H9 (cell line): ENCODE results near the gene AK8. TPM values are rescaled to one million over a fixed set of nuclear protein-coding genes. Genes with fewer than 3 reads are reported as not detected.

Source experiments
- DNase-seq: peaks from one replicate; pipeline ENCODE4 v3.0.0-alpha.2; 2017
- H2AFZ ChIP-seq: one replicate; pipeline ENCODE4 v1.6.1; 2013; ENCODE audit warnings: mild to moderate bottlenecking, low read length, control low read depth, moderate library complexity
- H2AK5ac ChIP-seq: 2 replicates; pipeline ENCODE4 v1.6.1; 2013; ENCODE audit warnings: low read length, control low read depth, mixed read lengths; ENCODE audit not compliant: insufficient read length
- H2BK120ac ChIP-seq: one replicate; pipeline ENCODE4 v1.6.1; 2013; ENCODE audit warnings: low read depth, mild to moderate bottlenecking, low read length, control low read depth, inconsistent platforms; ENCODE audit not compliant: poor library complexity, severe bottlenecking
- H2BK12ac ChIP-seq: 2 replicates; pipeline ENCODE4 v1.6.1; 2013; ENCODE audit warnings: low read length, control low read depth, mixed read lengths, low read depth; ENCODE audit not compliant: insufficient read length
- H2BK15ac ChIP-seq: 2 replicates; pipeline ENCODE4 v1.6.1; 2013; ENCODE audit warnings: low read depth, low read length, control low read depth
- H2BK20ac ChIP-seq: one replicate; pipeline ENCODE4 v1.6.1; 2013; ENCODE audit warnings: low read depth, mild to moderate bottlenecking, low read length, control low read depth, inconsistent platforms; ENCODE audit not compliant: poor library complexity, severe bottlenecking
- H2BK5ac ChIP-seq: 2 replicates; pipeline ENCODE4 v1.6.1; 2013; ENCODE audit warnings: low read length, control low read depth, mixed read lengths; ENCODE audit not compliant: insufficient read length
- H3K14ac ChIP-seq: 2 replicates; pipeline ENCODE4 v1.6.1; 2013; ENCODE audit warnings: low read length, control low read depth; ENCODE audit not compliant: insufficient read depth
- H3K18ac ChIP-seq: 2 replicates; pipeline ENCODE4 v1.6.1; 2013; ENCODE audit warnings: low read depth, mild to moderate bottlenecking, mixed read lengths, low read length, control low read depth; ENCODE audit not compliant: insufficient read length
- H3K23ac ChIP-seq: 2 replicates; pipeline ENCODE4 v1.6.1; 2013; ENCODE audit warnings: low read length, control low read depth, mixed read lengths, low read depth; ENCODE audit not compliant: insufficient read length
- H3K23me2 ChIP-seq: 2 replicates; pipeline ENCODE4 v1.6.1; 2013; ENCODE audit warnings: low read depth, mild to moderate bottlenecking, mixed read lengths, low read length, control low read depth; ENCODE audit not compliant: insufficient read length, poor library complexity, severe bottlenecking
- H3K27ac ChIP-seq: 2 replicates; pipeline ENCODE4 v1.5.1; 2013; ENCODE audit warnings: low read length, control low read depth, mixed read lengths, low read depth; ENCODE audit not compliant: insufficient read length
- H3K27me3 ChIP-seq: 2 replicates; pipeline ENCODE4 v1.6.1; 2013; ENCODE audit warnings: low read length, control low read depth, inconsistent platforms; ENCODE audit not compliant: insufficient read depth
- H3K4ac ChIP-seq: 2 replicates; pipeline ENCODE4 v1.6.1; 2013; ENCODE audit warnings: low read depth, mild to moderate bottlenecking, control low read depth, inconsistent platforms, low read length, moderate library complexity
- H3K4me1 ChIP-seq: 2 replicates; pipeline ENCODE4 v1.6.1; 2013; ENCODE audit warnings: low read length, control low read depth, inconsistent platforms; ENCODE audit not compliant: insufficient read depth
- H3K4me2 ChIP-seq: 2 replicates; pipeline ENCODE4 v1.6.1; 2013; ENCODE audit warnings: low read length, control low read depth, mixed read lengths; ENCODE audit not compliant: insufficient read length, insufficient read depth
- H3K56ac ChIP-seq: 2 replicates; pipeline ENCODE4 v1.6.1; 2013; ENCODE audit warnings: low read depth, mild to moderate bottlenecking, mixed read lengths, low read length, control low read depth; ENCODE audit not compliant: insufficient read length
- H3K79me1 ChIP-seq: 2 replicates; pipeline ENCODE4 v1.6.1; 2013; ENCODE audit warnings: low read depth, mild to moderate bottlenecking, moderate library complexity, low read length, control low read depth, inconsistent platforms; ENCODE audit not compliant: insufficient read depth, poor library complexity, severe bottlenecking
- H3K79me2 ChIP-seq: 2 replicates; pipeline ENCODE4 v1.6.1; 2013; ENCODE audit warnings: low read length, control low read depth, inconsistent platforms; ENCODE audit not compliant: insufficient read depth
- H3K9ac ChIP-seq: 2 replicates; pipeline ENCODE4 v1.6.1; 2013; ENCODE audit warnings: low read length, control low read depth, mixed read lengths; ENCODE audit not compliant: insufficient read length; ENCODE audit errors: extremely low read depth
- H3K9me3 ChIP-seq: one replicate; pipeline ENCODE4 v1.6.1; 2013; ENCODE audit warnings: low read depth, low read length, inconsistent platforms; ENCODE audit not compliant: control insufficient read depth
- H3T11ph ChIP-seq: one replicate; pipeline ENCODE4 v1.6.1; 2013; ENCODE audit warnings: mild to moderate bottlenecking, low read length, control low read depth, inconsistent platforms
- H4K20me1 ChIP-seq: one replicate; pipeline ENCODE4 v1.6.1; 2013; ENCODE audit not compliant: control insufficient read depth, insufficient read length, insufficient read depth
- H4K5ac ChIP-seq: 2 replicates; pipeline ENCODE4 v1.6.1; 2013; ENCODE audit warnings: low read depth, mild to moderate bottlenecking, mixed read lengths, low read length, control low read depth; ENCODE audit not compliant: insufficient read length
- H4K8ac ChIP-seq: replicated peaks from 2 replicates; pipeline ENCODE4 v1.6.1; 2013; ENCODE audit warnings: low read length, control low read depth, mixed read lengths, low read depth; ENCODE audit not compliant: insufficient read length
- H4K91ac ChIP-seq: 2 replicates; pipeline ENCODE4 v1.6.1; 2013; ENCODE audit warnings: low read depth, mild to moderate bottlenecking, moderate library complexity, mixed read lengths, low read length, control low read depth; ENCODE audit not compliant: insufficient read length
- H3K27ac Mint-ChIP-seq, 3 experiments: 2 replicates in 2 of 3; 3 replicates in 1 of 3; pipeline ENCODE4 v1.8.0; 2020 to 2021; ENCODE audit warnings: mixed read lengths in 3 of 3, mild to moderate bottlenecking in 1 of 3, moderate library complexity in 1 of 3
- H3K27me3 Mint-ChIP-seq: 2 replicates; pipeline ENCODE4 v1.8.0; 2021; ENCODE audit warnings: low read depth, mild to moderate bottlenecking, moderate library complexity, mixed read lengths
- H3K36me3 Mint-ChIP-seq, 3 experiments: 2 replicates in 2 of 3; 3 replicates in 1 of 3; pipeline ENCODE4 v1.8.0; 2020 to 2021; ENCODE audit warnings: low read depth in 3 of 3, mixed read lengths in 3 of 3; ENCODE audit not compliant: insufficient read depth in 1 of 3
- H3K4me1 Mint-ChIP-seq, 2 experiments: 2 replicates each; pipeline ENCODE4 v1.8.0; 2020; ENCODE audit warnings: mixed read lengths in 2 of 2
- H3K4me3 Mint-ChIP-seq, 2 experiments: 2 replicates in 1 of 2; 3 replicates in 1 of 2; pipeline ENCODE4 v1.8.0; 2020 to 2021; ENCODE audit warnings: mild to moderate bottlenecking in 2 of 2, mixed read lengths in 2 of 2, moderate library complexity in 1 of 2
- H3K9me3 Mint-ChIP-seq, 2 experiments: 2 replicates in 1 of 2; 3 replicates in 1 of 2; pipeline ENCODE4 v1.8.0; 2020; ENCODE audit warnings: mild to moderate bottlenecking in 2 of 2, mixed read lengths in 2 of 2, moderate library complexity in 1 of 2
- WGBS: extraction: QIAGEN DNeasy Blood & Tissue Kit; methylation state at CpG from one replicate; pipeline ENCODE4 v1.1.7; 2013; ENCODE audit warnings: missing lambda C conversion rate, low lambda C conversion rate, mixed read lengths; ENCODE audit not compliant: insufficient read length; ENCODE audit errors: extremely low coverage; 5-methylcytosine and 5-hydroxymethylcytosine counted together
- total RNA-seq: library from RNA; stranded (reverse); gene quantifications from 2 replicates; pipeline ENCODE4 v1.2.1, GENCODE V29; 2021
- TF ChIP-seq, protein P1 (sequence below): fragments of 200-600 bp; sonication (generic); conservative IDR thresholded peaks from 3 replicates; pipeline ENCODE4 v1.8.0; 2021; ENCODE audit warnings: antibody characterized with exemption, mild to moderate bottlenecking

The AK8 gene
- total RNA-seq, 1 experiment from 2014 or later = 0.44 TPM

DNA sequence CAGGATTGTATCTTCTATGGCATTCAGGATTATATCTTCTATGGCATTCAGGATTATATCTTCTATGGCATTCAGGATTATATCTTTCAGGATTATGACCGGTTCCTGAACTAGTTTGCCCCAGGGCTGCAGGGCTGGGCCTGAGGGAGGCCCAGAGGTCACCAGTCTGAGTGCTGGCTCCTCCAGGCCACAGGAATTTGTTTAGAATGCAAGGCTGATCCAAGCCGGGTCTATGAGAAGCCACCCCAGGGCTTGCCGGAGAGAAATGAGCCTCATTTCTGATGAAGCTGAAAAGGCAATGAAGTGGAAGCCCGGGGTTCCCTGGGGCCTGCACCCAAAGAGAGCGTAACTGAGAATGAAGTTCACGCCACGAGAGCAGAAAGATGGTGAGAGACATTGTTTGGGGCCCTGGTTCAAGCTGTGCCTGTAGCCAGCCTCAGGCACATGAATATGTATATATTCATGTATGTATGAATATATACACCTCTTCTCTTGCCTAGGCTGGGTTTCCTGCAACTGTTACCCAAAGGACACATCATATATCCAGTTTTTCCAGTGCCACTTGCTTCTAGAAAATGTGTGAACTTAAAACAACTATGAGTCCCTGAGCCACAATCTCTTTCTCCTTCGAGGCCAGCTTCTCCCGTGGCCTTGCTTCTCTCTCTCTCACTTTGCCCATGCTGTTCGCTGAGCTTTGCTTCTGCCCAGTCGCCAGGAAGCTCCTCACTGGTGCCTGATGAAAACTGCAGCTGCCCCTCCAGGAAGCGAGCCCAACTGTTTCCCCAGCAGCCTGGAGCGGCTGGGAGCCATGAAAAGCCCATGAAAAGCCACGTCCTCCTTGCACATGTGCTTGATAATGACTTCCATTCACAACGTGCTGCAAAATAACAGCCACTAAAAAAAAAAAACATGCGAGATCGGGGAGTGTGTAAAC lies 145.5 kb downstream of the AK8 start:
- Histone ChIP-seq H4K20me1 (no peaks in the 10 kb centered on the region), H2BK5ac (no peak overlapping the region), H4K91ac (no peak overlapping the region), H3K18ac (no peak overlapping the region), H2BK12ac (no peak overlapping the region), H3K79me1 (no peaks in the 10 kb centered on the region), H3K4ac (no peak overlapping the region), H2BK120ac (no peak overlapping the region), H3K4me2 (no peak overlapping the region), H4K5ac (no peak overlapping the region), H2AK5ac (no peak overlapping the region), H3K4me1 (no peaks in the 10 kb centered on the region), H4K8ac (no peak overlapping the region), H2BK15ac (no peak overlapping the region), H3T11ph (no peak overlapping the region), H3K9me3 (no peaks in the 10 kb centered on the region), H3K27me3 (no peaks in the 10 kb centered on the region; the same call in 1 of the 2 replicates), H3K9ac (no peak overlapping the region), H3K23me2 (peaks cover 3% of the 10 kb centered on the region), H3K27ac (no peak overlapping the region), H3K14ac (no peak overlapping the region), H3K56ac (no peak overlapping the region), H3K79me2 (no peaks in the 10 kb centered on the region), H2BK20ac (no peak overlapping the region), H3K23ac (no peak overlapping the region), H2AFZ (no peak overlapping the region)
- no CpG with 5 or more reads among the region's 17 CpGs for WGBS
- no peaks in the 10 kb centered on the region for H3K36me3 Mint-ChIP-seq
- H3K27me3 Mint-ChIP-seq = peaks cover 22% of the 10 kb centered on the region
- no peak for DNase-seq
- peaks cover 0 to 4% of the 10 kb centered on the region in 2 experiments; a peak in 1 of 4 replicates for H3K4me1 Mint-ChIP-seq
- H3K4me3 Mint-ChIP-seq = no peak overlapping the region
- TF ChIP-seq, protein P1, sequence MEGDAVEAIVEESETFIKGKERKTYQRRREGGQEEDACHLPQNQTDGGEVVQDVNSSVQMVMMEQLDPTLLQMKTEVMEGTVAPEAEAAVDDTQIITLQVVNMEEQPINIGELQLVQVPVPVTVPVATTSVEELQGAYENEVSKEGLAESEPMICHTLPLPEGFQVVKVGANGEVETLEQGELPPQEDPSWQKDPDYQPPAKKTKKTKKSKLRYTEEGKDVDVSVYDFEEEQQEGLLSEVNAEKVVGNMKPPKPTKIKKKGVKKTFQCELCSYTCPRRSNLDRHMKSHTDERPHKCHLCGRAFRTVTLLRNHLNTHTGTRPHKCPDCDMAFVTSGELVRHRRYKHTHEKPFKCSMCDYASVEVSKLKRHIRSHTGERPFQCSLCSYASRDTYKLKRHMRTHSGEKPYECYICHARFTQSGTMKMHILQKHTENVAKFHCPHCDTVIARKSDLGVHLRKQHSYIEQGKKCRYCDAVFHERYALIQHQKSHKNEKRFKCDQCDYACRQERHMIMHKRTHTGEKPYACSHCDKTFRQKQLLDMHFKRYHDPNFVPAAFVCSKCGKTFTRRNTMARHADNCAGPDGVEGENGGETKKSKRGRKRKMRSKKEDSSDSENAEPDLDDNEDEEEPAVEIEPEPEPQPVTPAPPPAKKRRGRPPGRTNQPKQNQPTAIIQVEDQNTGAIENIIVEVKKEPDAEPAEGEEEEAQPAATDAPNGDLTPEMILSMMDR = no peak
- H3K9me3 Mint-ChIP-seq = no peaks in the 10 kb centered on the region
- peak overlapping the region in 1 of 3 experiments; percentile 69; a peak in 1 of 7 replicates for H3K27ac Mint-ChIP-seq
